GM12878 (cell line): ENCODE measurements around the gene ASH1L. TPM values are rescaled to one million over a fixed set of nuclear protein-coding genes. Genes with fewer than 3 reads are reported as not detected.

Experiments
- ATAC-seq: fragments of 200-7000 bp; cut with Tn5 transposase; 3 replicates; pipeline ENCODE4 v1.9.1; 2020; ENCODE audit warnings: mild to moderate bottlenecking, moderate library complexity
- BruUV-seq: library from RNA; stranded (reverse); fragments of 400-500 nt; replicated peaks from 2 replicates; lab custom pipeline; 2021; lab: Mats Ljungman, UMichigan
- CTCF ChIA-PET: fragments of 300-600 bp; sonication (Branson Sonifier 250); formaldehyde crosslinking; extraction: SDS; loops from one replicate; lab custom pipeline; 2021; ENCODE audit warnings: inconsistent platforms; lab: Yijun Ruan, JAX
- POLR2A ChIA-PET: fragments of 350-600 bp; formaldehyde crosslinking; extraction: SDS; loops from one replicate; lab custom pipeline; 2021; ENCODE audit warnings: inconsistent platforms; lab: Charles Lee
- RAD21 ChIA-PET: fragments of 300-600 bp; sonication (Branson Sonifier 250); formaldehyde crosslinking; loops from one replicate; lab custom pipeline; 2023; ENCODE audit warnings: antibody characterized with exemption; ENCODE audit not compliant: unreplicated experiment; lab: Charles Lee
- SMC1A ChIA-PET: fragments of 300-600 bp; sonication (Branson Sonifier 250); formaldehyde crosslinking; loops from one replicate; lab custom pipeline; 2023; ENCODE audit not compliant: unreplicated experiment, uncharacterized antibody; lab: Charles Lee
- DNase-seq: peaks from one replicate; pipeline ENCODE4 v3.0.0-alpha.2; 2011; ENCODE audit warnings: low read depth, low spot score
- FAIRE-seq: peaks from 3 replicates; lab custom pipeline; 2011; peaks lifted over from hg19 to GRCh38; lab: Jason Lieb, UNC
- H2AFZ ChIP-seq: 2 replicates; pipeline ENCODE4 v1.6.0; 2011; ENCODE audit warnings: low read depth, low read length, control low read depth; ENCODE audit not compliant: control insufficient read depth
- H3K27ac ChIP-seq: 2 replicates; pipeline ENCODE4 v1.5.1; 2011; ENCODE audit warnings: control low read depth; ENCODE audit not compliant: control insufficient read depth, insufficient read depth
- H3K27me3 ChIP-seq, 2 experiments: replicated peaks in 1 of 2; 2 replicates each; pipeline versions ENCODE4 v1.6.0 to v1.6.1; 2011; ENCODE audit warnings: low read length in 1 of 2; ENCODE audit not compliant: control insufficient read depth in 2 of 2, insufficient read depth in 2 of 2
- H3K36me3 ChIP-seq, 2 experiments: 2 replicates each; pipeline ENCODE4 v1.5.1; 2011; ENCODE audit warnings: low read length in 1 of 2; ENCODE audit not compliant: control insufficient read depth in 2 of 2, insufficient read depth in 2 of 2
- H3K4me1 ChIP-seq: 2 replicates; pipeline ENCODE4 v1.6.1; 2011; ENCODE audit warnings: mild to moderate bottlenecking, low read length, moderate library complexity, mixed read lengths; ENCODE audit not compliant: control insufficient read depth, insufficient read depth
- H3K4me2 ChIP-seq: 2 replicates; pipeline ENCODE4 v1.6.0; 2011; ENCODE audit warnings: control low read depth; ENCODE audit not compliant: control insufficient read depth, insufficient read depth
- H3K4me3 ChIP-seq: fragments of 200-600 bp; sonication (generic); 2 replicates; pipeline ENCODE4 v1.5.1; 2016
- H3K79me2 ChIP-seq: 2 replicates; pipeline ENCODE4 v1.6.0; 2011; ENCODE audit warnings: low read length; ENCODE audit not compliant: control insufficient read depth, insufficient read depth
- H3K9ac ChIP-seq: 2 replicates; pipeline ENCODE4 v1.8.0; 2011; ENCODE audit warnings: low read length, control low read depth, mixed read lengths; ENCODE audit not compliant: control insufficient read depth, insufficient read depth
- H3K9me3 ChIP-seq: replicated peaks from 3 replicates; pipeline ENCODE4 v1.5.1; 2011; ENCODE audit warnings: mild to moderate bottlenecking, low read length; ENCODE audit not compliant: control insufficient read depth, insufficient read depth
- H4K20me1 ChIP-seq: 2 replicates; pipeline ENCODE4 v1.6.0; 2011; ENCODE audit not compliant: control insufficient read depth, insufficient read depth
- ATF3 ChIP-seq: IDR thresholded peaks from 2 replicates; pipeline ENCODE4 v1.6.1; 2011; ENCODE audit warnings: low read depth, mild to moderate bottlenecking, low read length, moderate library complexity, borderline replicate concordance; ENCODE audit errors: extremely low read depth
- CBX5 ChIP-seq: sonication (generic); IDR thresholded peaks from 2 replicates; pipeline ENCODE4 v1.6.1; 2016; ENCODE audit warnings: low read depth, moderate library complexity, mild to moderate bottlenecking, inconsistent platforms
- CEBPZ ChIP-seq: fragments of 150-350 bp; IDR thresholded peaks from 2 replicates; pipeline ENCODE4 v1.6.1; 2016; ENCODE audit warnings: low read depth, low read length
- GABPA ChIP-seq: IDR thresholded peaks from 2 replicates; pipeline ENCODE4 v1.6.1; 2014; ENCODE audit warnings: antibody characterized with exemption, low read depth, mild to moderate bottlenecking, inconsistent platforms
- HCFC1 ChIP-seq: fragments of 150-350 bp; IDR thresholded peaks from 2 replicates; pipeline ENCODE4 v1.6.1; 2014; ENCODE audit warnings: low read length
- HDGF ChIP-seq: fragments of 450-650 bp; IDR thresholded peaks from 2 replicates; pipeline ENCODE4 v1.6.1; 2016; ENCODE audit warnings: antibody characterized with exemption
- MTA3 ChIP-seq: IDR thresholded peaks from 2 replicates; pipeline ENCODE4 v1.6.1; 2012; ENCODE audit warnings: low read length, inconsistent platforms, borderline replicate concordance
- POLR2A ChIP-seq: IDR thresholded peaks from 2 replicates; pipeline ENCODE4 v1.6.1; 2011; ENCODE audit warnings: low read depth, mild to moderate bottlenecking, low read length
- POLR2AphosphoS2 ChIP-seq: IDR thresholded peaks from 2 replicates; pipeline ENCODE4 v1.6.1; 2011; ENCODE audit warnings: low read depth, mild to moderate bottlenecking, low read length, improper control_type of control experiment, moderate library complexity
- RFX5 ChIP-seq: IDR thresholded peaks from 2 replicates; pipeline ENCODE4 v1.6.1; 2011; ENCODE audit warnings: low read depth, low read length, improper control_type of control experiment
- SMAD1 ChIP-seq: fragments of 450-650 bp; IDR thresholded peaks from 2 replicates; pipeline ENCODE4 v1.6.1; 2018; ENCODE audit warnings: mild to moderate bottlenecking, low read depth; ENCODE audit not compliant: partially characterized antibody
- SMARCA5 ChIP-seq: fragments of 450-650 bp; IDR thresholded peaks from 2 replicates; pipeline ENCODE4 v1.6.1; 2017; ENCODE audit warnings: mild to moderate bottlenecking
- SMC3 ChIP-seq: IDR thresholded peaks from 2 replicates; pipeline ENCODE4 v1.6.1; 2011; ENCODE audit warnings: low read length, improper control_type of control experiment, borderline replicate concordance
- STAT1 ChIP-seq: fragments of 450-650 bp; conservative IDR thresholded peaks from 2 replicates; pipeline ENCODE4 v1.6.1; 2014; ENCODE audit warnings: antibody characterized with exemption, mild to moderate bottlenecking
- TCF3 ChIP-seq: IDR thresholded peaks from 2 replicates; pipeline ENCODE4 v1.6.1; 2012; ENCODE audit warnings: low read depth, mild to moderate bottlenecking, low read length, borderline replicate concordance; ENCODE audit not compliant: insufficient read depth
- YBX1 ChIP-seq: fragments of 450-650 bp; IDR thresholded peaks from 2 replicates; pipeline ENCODE4 v1.6.1; 2016; ENCODE audit warnings: antibody characterized with exemption
- ZNF207 ChIP-seq: fragments of 450-650 bp; IDR thresholded peaks from 2 replicates; pipeline ENCODE4 v1.6.1; 2014; ENCODE audit warnings: antibody characterized with exemption, mild to moderate bottlenecking, borderline replicate concordance
- ZNF24 ChIP-seq: fragments of 450-650 bp; IDR thresholded peaks from 2 replicates; pipeline ENCODE4 v1.6.1; 2017; ENCODE audit warnings: antibody characterized with exemption, mild to moderate bottlenecking
- ZNF622 ChIP-seq: fragments of 450-650 bp; IDR thresholded peaks from 2 replicates; pipeline ENCODE4 v1.6.1; 2017; ENCODE audit warnings: mild to moderate bottlenecking, inconsistent platforms
- WGBS: methylation state at CpG from one replicate; pipeline ENCODE4 v1.1.6; 2016; ENCODE audit warnings: low lambda C conversion rate; ENCODE audit not compliant: insufficient replicate concordance, insufficient coverage; ENCODE audit errors: missing lambda C conversion rate; 5-methylcytosine and 5-hydroxymethylcytosine counted together
- in situ Hi-C: fragments of 300-500 bp; cut with MboI; formaldehyde crosslinking; loops from 9 replicates; pipeline ENCODE4 v1.14.3; 2018; ENCODE audit warnings: mixed read lengths
- intact Hi-C: fragments of 100-400 bp; cut with micrococcal nuclease; formaldehyde crosslinking; loops from one replicate; pipeline ENCODE4 v1.14.2; 2022; ENCODE audit not compliant: unreplicated experiment
- polyA plus RNA-seq, 11 experiments: library from polyadenylated mRNA; depleted of rRNA in 4 of 11; unstranded in 6 of 11; stranded (reverse) in 5 of 11; fragments of >200 nt; fragmentation: Nextera tagmentation in 4 of 11; fragmentation: Illumina TruSeq in 1 of 11; extraction: Ambion mirVana in 4 of 11; extraction: Trizol in 1 of 11; gene quantifications; 1 replicate in 1 of 11; 2 replicates in 10 of 11; pipeline versions ENCODE4 v1.2.1 to v1.2.3, GENCODE V29; 2011 to 2016; ENCODE audit warnings: inconsistent platforms in 2 of 11, missing spikeins in 2 of 11, low read depth in 1 of 11
- total RNA-seq, 4 experiments: library from RNA; depleted of rRNA in 3 of 4; stranded (reverse); fragments of >200 nt in 3 of 4; fragmentation: Illumina TruSeq in 1 of 4; extraction: Trizol in 1 of 4; gene quantifications; 2 replicates each; pipeline versions ENCODE4 v1.2.1 to v1.2.3, GENCODE V29; 2013 to 2021

The ASH1L gene
- total and polyA plus RNA-seq, 10 of the 15 experiments (the other 5 are each of a cell fraction or from before 2014, with no cell fraction given), result 1.7 to 23.9 (median 16.6) TPM

- peak; percentile 94 for TF ChIP-seq SMARCA5
- no peak for TF ChIP-seq RFX5
- TF ChIP-seq HCFC1, result no peak
- TF ChIP-seq MTA3, result no peak
- TF ChIP-seq ZNF207, result 0 out of 2 replicates have a peak, but pooled peaks have one; percentile 47
Observed at GRCh38 chr1:155322953-155323728, 239.5 kb downstream of the ASH1L start (continued).

- ChIA-PET POLR2A (interaction anchor here (0.7 to 4.3 kb wide), 8 partner anchors 12 to 114 kb away, joined by 3 to 28 read pairs (median 4); partner anchors contain the start of genes CLK2, MTX1 and THBS3), RAD21 (interaction anchor here (1.5 to 5.4 kb wide), 4 partner anchors 17 to 71 kb away, joined by 6 to 81 read pairs (median 10); partner anchors contain the start of gene CLK2), CTCF (interaction anchor here (0.7 to 9.6 kb wide), 16 partner anchors 11 to 277 kb away, joined by 3 to 225 read pairs (median 8); partner anchors contain the start of genes CLK2, ENTREP3, FDPS and KRTCAP2), SMC1A (interaction anchor here (0.8 to 6.8 kb wide), 11 partner anchors 10 to 182 kb away, joined by 3 to 57 read pairs (median 6); partner anchors contain the start of genes CLK2, FDPS, HCN3 and PKLR)
- TF ChIP-seq ZNF24 (no peak), SMAD1 (no peak), ZNF622 (no peak), HDGF (no peak), CEBPZ (no peak), POLR2A (no peak), POLR2AphosphoS2 (no peak), GABPA (no peak), SMC3 (no peak), ATF3 (no peak), TCF3 (no peak), STAT1 (no peak), CBX5 (no peak), YBX1 (no peak)
- WGBS, result under 1% methylated on average over 26 of the region's 28 CpGs
- no TSS peak for BruUV-seq
- no peak for ATAC-seq
- no peaks in the 10 kb centered on the region for H4K20me1 ChIP-seq
- no peaks in the 10 kb centered on the region for H3K9me3 ChIP-seq
- in situ Hi-C loops (no loop called here), intact Hi-C loops (loop anchor here (2.0 to 5.0 kb wide), 2 partner anchors 116 to 270 kb away; partner anchors contain the start of gene THBS3)
- peaks cover 7% of the 10 kb centered on the region for H3K4me1 ChIP-seq
- no peak for FAIRE-seq
- H3K9ac ChIP-seq, result no peak overlapping the region
- H2AFZ ChIP-seq, result peak overlapping the region; percentile 17; the same call in 1 of the 2 replicates
- peak overlapping the region; percentile 88 for H3K4me3 ChIP-seq
- no peak overlapping the region for H3K27ac ChIP-seq
- no peaks in the 10 kb centered on the region; the same call in 1 of the 2 replicates for H3K79me2 ChIP-seq
- no peak for DNase-seq
- no peaks in the 10 kb centered on the region for H3K27me3 ChIP-seq
- peak overlapping the region; percentile 90 for H3K4me2 ChIP-seq
- peaks cover 7 to 15% of the 10 kb centered on the region in 2 experiments for H3K36me3 ChIP-seq
Observed at GRCh38 chr1:155322571-155322952, 240.0 kb downstream of the ASH1L start.
